Measurements from ENCODE around the gene TMEM38A. TPM values are rescaled to one million over a fixed set of nuclear protein-coding genes. Genes with fewer than 3 reads are reported as not detected.

TMEM38A gene
- total and polyA plus RNA-seq, 9 of the 15 experiments (the other 6 are each of a cell fraction or from before 2014, with no cell fraction given) = 0.35 to 2.1 (median 1.2) TPM

DNA sequence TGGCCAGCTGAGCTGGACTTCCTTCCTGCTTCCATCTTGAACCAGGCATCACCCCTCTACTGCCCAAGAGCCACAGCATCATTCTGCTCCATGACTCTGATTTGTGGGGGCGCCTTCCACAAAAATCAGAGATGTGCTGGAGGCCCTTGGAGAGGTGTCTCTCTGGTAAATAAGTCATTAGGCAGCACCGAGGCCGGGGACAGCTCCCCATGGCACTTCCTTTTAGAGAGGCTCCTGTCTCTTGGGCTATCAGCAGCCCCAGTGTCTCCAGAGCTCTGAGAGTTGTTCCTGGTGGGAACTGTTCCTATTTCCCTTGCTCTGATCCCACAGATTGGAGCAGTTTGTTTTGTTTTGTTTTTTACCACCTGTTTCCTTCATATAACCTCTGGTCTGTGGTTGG lies 78.6 kb downstream of the TMEM38A start (continued):
- TF ChIP-seq SPI1 (IDR thresholded peaks at IDR 0.05; ENCODE audit: borderline replicate concordance, low read depth, low read length) = 0 out of 2 replicates have a peak, but pooled peaks have one; percentile 31
- no peak for TF ChIP-seq MEF2D (tag; conservative IDR thresholded peaks at IDR 0.05; ENCODE audit: low read depth)
- no peak for TF ChIP-seq ZNF140 (CRISPR knock-in tag; IDR thresholded peaks at IDR 0.05)
- TF ChIP-seq SP2 (IDR thresholded peaks at IDR 0.05; ENCODE audit: extremely low read depth, low read depth, low read length, poor library complexity, severe bottlenecking) = no peak

Small RNA genes lying within 50 kb of the gene (small RNA-seq; reads per million reads assigned to genes)
- not detected for gene AC008737.2

Other genes with a start within 250 kb of the TMEM38A start
Only the 7 nearest of the 10 such genes appear.
- gene CALR3, start 165.0 kb upstream of the TMEM38A start, total RNA-seq (2014; rRNA removed) = 0.41 TPM in 1 of 2 replicates, not detected in the other
- 0.18 and 0.19 TPM in 2 replicates for gene CALR3, start 165.0 kb upstream of the TMEM38A start, total RNA-seq (2014; rRNA removed; fragmentation: Illumina TruSeq; extraction: Trizol)
- gene CALR3, start 165.0 kb upstream of the TMEM38A start, total RNA-seq (2015; rRNA removed; fragmentation: Illumina TruSeq; extraction: Trizol) = not detected in 2 replicates
- gene CALR3, start 165.0 kb upstream of the TMEM38A start, total RNA-seq (2021) = not detected in 2 replicates
- gene CALR3, start 165.0 kb upstream of the TMEM38A start, polyA plus RNA-seq (2011; rRNA removed) = 0.15 TPM in 1 of 2 replicates, not detected in the other
- not detected in 2 replicates for gene CALR3, start 165.0 kb upstream of the TMEM38A start, polyA plus RNA-seq (2014; fragmentation: Illumina TruSeq; extraction: Trizol)
- under 1 TPM; 0.22 to 0.24 TPM for gene CALR3, start 165.0 kb upstream of the TMEM38A start, polyA plus RNA-seq (2014; fragmentation: Nextera tagmentation; extraction: Ambion mirVana)
- gene CALR3, start 165.0 kb upstream of the TMEM38A start, polyA plus RNA-seq (2014; rRNA removed) = not detected in 2 replicates
- gene C19orf44, start 164.7 kb upstream of the TMEM38A start, total RNA-seq (2014; rRNA removed) = 2.2 and 4.1 TPM in 2 replicates
- 3.5 and 4.2 TPM in 2 replicates for gene C19orf44, start 164.7 kb upstream of the TMEM38A start, total RNA-seq (2014; rRNA removed; fragmentation: Illumina TruSeq; extraction: Trizol)
- 3.5 and 3.8 TPM in 2 replicates for gene C19orf44, start 164.7 kb upstream of the TMEM38A start, total RNA-seq (2015; rRNA removed; fragmentation: Illumina TruSeq; extraction: Trizol)
- gene C19orf44, start 164.7 kb upstream of the TMEM38A start, total RNA-seq (2021) = 4.7 and 6.6 TPM in 2 replicates
- 2.8 TPM in 2 replicates for gene C19orf44, start 164.7 kb upstream of the TMEM38A start, polyA plus RNA-seq (2011; rRNA removed)
- gene C19orf44, start 164.7 kb upstream of the TMEM38A start, polyA plus RNA-seq (2014; fragmentation: Illumina TruSeq; extraction: Trizol) = 4.7 and 7.7 TPM in 2 replicates
- under 1 TPM; 0.41 to 0.51 TPM for gene C19orf44, start 164.7 kb upstream of the TMEM38A start, polyA plus RNA-seq (2014; fragmentation: Nextera tagmentation; extraction: Ambion mirVana)
- 4.3 and 5.2 TPM in 2 replicates for gene C19orf44, start 164.7 kb upstream of the TMEM38A start, polyA plus RNA-seq (2014; rRNA removed)
- gene CHERP, start 118.7 kb upstream of the TMEM38A start, total RNA-seq (2014; rRNA removed) = 7.8 and 9.6 TPM in 2 replicates
- gene CHERP, start 118.7 kb upstream of the TMEM38A start, total RNA-seq (2014; rRNA removed; fragmentation: Illumina TruSeq; extraction: Trizol) = 4.5 and 6.9 TPM in 2 replicates
- 10.1 and 10.8 TPM in 2 replicates for gene CHERP, start 118.7 kb upstream of the TMEM38A start, total RNA-seq (2015; rRNA removed; fragmentation: Illumina TruSeq; extraction: Trizol)
- 76.7 and 85.1 TPM in 2 replicates for gene CHERP, start 118.7 kb upstream of the TMEM38A start, total RNA-seq (2021)
- gene CHERP, start 118.7 kb upstream of the TMEM38A start, polyA plus RNA-seq (2011; rRNA removed) = 4.9 and 9.0 TPM in 2 replicates
- 26.3 and 41.8 TPM in 2 replicates for gene CHERP, start 118.7 kb upstream of the TMEM38A start, polyA plus RNA-seq (2014; fragmentation: Illumina TruSeq; extraction: Trizol)
- under 1 TPM; 0.60 to 0.75 TPM for gene CHERP, start 118.7 kb upstream of the TMEM38A start, polyA plus RNA-seq (2014; fragmentation: Nextera tagmentation; extraction: Ambion mirVana)
- 34.3 and 36.7 TPM in 2 replicates for gene CHERP, start 118.7 kb upstream of the TMEM38A start, polyA plus RNA-seq (2014; rRNA removed)
- gene SLC35E1, start 88.7 kb upstream of the TMEM38A start, total RNA-seq (2014; rRNA removed) = 18.5 and 24.4 TPM in 2 replicates
- 27.8 and 28.4 TPM in 2 replicates for gene SLC35E1, start 88.7 kb upstream of the TMEM38A start, total RNA-seq (2014; rRNA removed; fragmentation: Illumina TruSeq; extraction: Trizol)
- gene SLC35E1, start 88.7 kb upstream of the TMEM38A start, total RNA-seq (2015; rRNA removed; fragmentation: Illumina TruSeq; extraction: Trizol) = 25.7 and 27.3 TPM in 2 replicates
- 40.1 and 44.5 TPM in 2 replicates for gene SLC35E1, start 88.7 kb upstream of the TMEM38A start, total RNA-seq (2021)
- 28.0 and 40.1 TPM in 2 replicates for gene SLC35E1, start 88.7 kb upstream of the TMEM38A start, polyA plus RNA-seq (2011; rRNA removed)
- gene SLC35E1, start 88.7 kb upstream of the TMEM38A start, polyA plus RNA-seq (2014; fragmentation: Illumina TruSeq; extraction: Trizol) = 31.3 and 34.3 TPM in 2 replicates
- 10 to 100 TPM; 15.0 to 16.1 TPM for gene SLC35E1, start 88.7 kb upstream of the TMEM38A start, polyA plus RNA-seq (2014; fragmentation: Nextera tagmentation; extraction: Ambion mirVana)
- 19.3 and 29.4 TPM in 2 replicates for gene SLC35E1, start 88.7 kb upstream of the TMEM38A start, polyA plus RNA-seq (2014; rRNA removed)
- gene MED26, start 32.9 kb upstream of the TMEM38A start, total RNA-seq (2014; rRNA removed) = 12.9 and 15.2 TPM in 2 replicates
- gene MED26, start 32.9 kb upstream of the TMEM38A start, total RNA-seq (2014; rRNA removed; fragmentation: Illumina TruSeq; extraction: Trizol) = 3.7 and 4.6 TPM in 2 replicates
- gene MED26, start 32.9 kb upstream of the TMEM38A start, total RNA-seq (2015; rRNA removed; fragmentation: Illumina TruSeq; extraction: Trizol) = 7.1 and 7.5 TPM in 2 replicates
- gene MED26, start 32.9 kb upstream of the TMEM38A start, total RNA-seq (2021) = 15.1 and 16.5 TPM in 2 replicates
- gene MED26, start 32.9 kb upstream of the TMEM38A start, polyA plus RNA-seq (2011; rRNA removed) = 5.6 and 6.1 TPM in 2 replicates
- 6.2 and 8.4 TPM in 2 replicates for gene MED26, start 32.9 kb upstream of the TMEM38A start, polyA plus RNA-seq (2014; fragmentation: Illumina TruSeq; extraction: Trizol)
- gene MED26, start 32.9 kb upstream of the TMEM38A start, polyA plus RNA-seq (2014; fragmentation: Nextera tagmentation; extraction: Ambion mirVana) = under 1 TPM; 0.71 to 0.86 TPM
- 8.4 and 9.0 TPM in 2 replicates for gene MED26, start 32.9 kb upstream of the TMEM38A start, polyA plus RNA-seq (2014; rRNA removed)
- 55.3 and 63.3 TPM in 2 replicates for gene SMIM7, start 995 bp upstream of the TMEM38A start, total RNA-seq (2014; rRNA removed)
- gene SMIM7, start 995 bp upstream of the TMEM38A start, total RNA-seq (2014; rRNA removed; fragmentation: Illumina TruSeq; extraction: Trizol) = 102 and 109 TPM in 2 replicates
- gene SMIM7, start 995 bp upstream of the TMEM38A start, total RNA-seq (2015; rRNA removed; fragmentation: Illumina TruSeq; extraction: Trizol) = 110 and 114 TPM in 2 replicates
- 72.5 and 72.7 TPM in 2 replicates for gene SMIM7, start 995 bp upstream of the TMEM38A start, total RNA-seq (2021)
- 95.0 and 107 TPM in 2 replicates for gene SMIM7, start 995 bp upstream of the TMEM38A start, polyA plus RNA-seq (2011; rRNA removed)
- 85.6 and 113 TPM in 2 replicates for gene SMIM7, start 995 bp upstream of the TMEM38A start, polyA plus RNA-seq (2014; fragmentation: Illumina TruSeq; extraction: Trizol)
- 100 to 1,000 TPM; 233 to 265 TPM for gene SMIM7, start 995 bp upstream of the TMEM38A start, polyA plus RNA-seq (2014; fragmentation: Nextera tagmentation; extraction: Ambion mirVana)
- 105 and 122 TPM in 2 replicates for gene SMIM7, start 995 bp upstream of the TMEM38A start, polyA plus RNA-seq (2014; rRNA removed)
- gene NWD1, start 58.7 kb downstream of the TMEM38A start, total RNA-seq (2014; rRNA removed) = not detected in 2 replicates
- gene NWD1, start 58.7 kb downstream of the TMEM38A start, total RNA-seq (2014; rRNA removed; fragmentation: Illumina TruSeq; extraction: Trizol) = under 0.01 TPM in 1 of 2 replicates, not detected in the other
- not detected in 2 replicates for gene NWD1, start 58.7 kb downstream of the TMEM38A start, total RNA-seq (2015; rRNA removed; fragmentation: Illumina TruSeq; extraction: Trizol)
- gene NWD1, start 58.7 kb downstream of the TMEM38A start, total RNA-seq (2021) = not detected in 2 replicates
- gene NWD1, start 58.7 kb downstream of the TMEM38A start, polyA plus RNA-seq (2011; rRNA removed) = not detected in 2 replicates
- not detected in 2 replicates for gene NWD1, start 58.7 kb downstream of the TMEM38A start, polyA plus RNA-seq (2014; fragmentation: Illumina TruSeq; extraction: Trizol)
- not detected for gene NWD1, start 58.7 kb downstream of the TMEM38A start, polyA plus RNA-seq (2014; fragmentation: Nextera tagmentation; extraction: Ambion mirVana)
- under 0.01 TPM in 1 of 2 replicates, not detected in the other for gene NWD1, start 58.7 kb downstream of the TMEM38A start, polyA plus RNA-seq (2014; rRNA removed)